Keratinocyte (primary cell): Measurements from ENCODE around the gene GNAS-AS1.

Source experiments
- CTCF ChIP-seq, 3 experiments: IDR thresholded peaks in 1 of 3; conservative IDR thresholded peaks in 1 of 3; optimal IDR thresholded peaks in 1 of 3; 2 replicates in 2 of 3; 3 replicates in 1 of 3; pipeline versions ENCODE3 to v1.5.1; 2011; ENCODE audit warnings: low read length in 3 of 3, mild to moderate bottlenecking in 3 of 3, moderate library complexity in 2 of 3, control low read depth in 1 of 3, inconsistent platforms in 1 of 3; ENCODE audit not compliant: insufficient read depth in 2 of 3; ENCODE audit errors: extremely low read depth in 1 of 3
- EZH2 ChIP-seq: IDR thresholded peaks from one replicate; pipeline ENCODE4 v1.6.1; 2012; ENCODE audit warnings: inconsistent platforms, mild to moderate bottlenecking, low read length, moderate library complexity

GRCh38 chr20:58825450-58825849 lies 25.3 kb downstream of the GNAS-AS1 start:
- TF ChIP-seq CTCF (optimal IDR thresholded peaks at IDR 0.05 in 1 of 3, IDR thresholded peaks at IDR 0.05 in 1 of 3, conservative IDR thresholded peaks at IDR 0.05 in 1 of 3; ENCODE audit: extremely low read depth in 1 of 3, insufficient read depth in 2 of 3, low read length in 3 of 3), result no peak
- no peak for TF ChIP-seq EZH2
